ENCODE data around the gene NINL. TPM values are rescaled to one million over a fixed set of nuclear protein-coding genes. Genes with fewer than 3 reads are reported as not detected.

Gene NINL
- polyA plus RNA-seq, 1 donor (not counting 4 experiments of a cell fraction or from before 2014, with no cell fraction given) = 0.79 TPM

- Histone ChIP-seq H3K4me3 (ENCODE audit: control insufficient read depth in 2 of 3, extremely low read depth in 1 of 3, insufficient read depth in 2 of 3, low read depth in 1 of 3, low read length in 3 of 3) (no peak overlapping the region), H3K79me2 (ENCODE audit: control insufficient read depth, insufficient read depth, low read length) (no peaks in the 10 kb centered on the region), H3K27ac (ENCODE audit: control insufficient read depth, insufficient read depth, low read length) (no peak overlapping the region), H3K9ac (ENCODE audit: control insufficient read depth, extremely low read depth, insufficient read depth, low read length) (no peak overlapping the region), H3K27me3 (ENCODE audit: control insufficient read depth, extremely low read depth, insufficient read depth, low read length) (no peaks in the 10 kb centered on the region), H3K9me1 (ENCODE audit: control insufficient read depth, extremely low read depth, insufficient read depth, low read length) (no peaks in the 10 kb centered on the region), H3K9me3 (ENCODE audit: control insufficient read depth, low read depth, low read length) (no peaks in the 10 kb centered on the region), H3K36me3 (ENCODE audit: control insufficient read depth in 2 of 2, extremely low read depth in 1 of 2, insufficient read depth in 2 of 2, low read length in 2 of 2) (no peaks in the 10 kb centered on the region), H4K20me1 (ENCODE audit: control insufficient read depth, extremely low read depth, insufficient read depth, low read length) (no peaks in the 10 kb centered on the region), H3K4me2 (ENCODE audit: control insufficient read depth, extremely low read depth, insufficient read depth, low read depth, low read length) (no peak overlapping the region), H3K4me1 (ENCODE audit: control insufficient read depth, extremely low read depth, insufficient read depth, low read length) (peaks cover 41% of the 10 kb centered on the region), H2AFZ (ENCODE audit: control insufficient read depth, low read length) (no peak overlapping the region)
- DNase-seq (ENCODE audit: low read depth, low spot score) = no peak
- TF ChIP-seq CTCF (optimal IDR thresholded peaks at IDR 0.05 in 1 of 3, IDR thresholded peaks at IDR 0.05 in 1 of 3, conservative IDR thresholded peaks at IDR 0.05 in 1 of 3; ENCODE audit: extremely low read depth in 1 of 3, insufficient read depth in 2 of 3, low read length in 3 of 3) = no peak
- TF ChIP-seq EZH2 (IDR thresholded peaks at IDR 0.05; ENCODE audit: low read length) = no peak
- dilution Hi-C loops (cut with MboI; ENCODE audit: extremely low pct_ligation_motif_present, low sequenced_read_pairs) = no loop called here
- no peak for FAIRE-seq
These were observed 97.4 kb downstream of the NINL start for GRCh38 chr20:25487975-25488374.

- H3K4me3 ChIP-seq (ENCODE audit: control insufficient read depth in 2 of 3, extremely low read depth in 1 of 3, insufficient read depth in 2 of 3, low read depth in 1 of 3, low read length in 3 of 3) = no peak overlapping the region
- peaks cover 41% of the 10 kb centered on the region for H3K4me1 ChIP-seq (ENCODE audit: control insufficient read depth, extremely low read depth, insufficient read depth, low read length)
- H3K27me3 ChIP-seq (ENCODE audit: control insufficient read depth, extremely low read depth, insufficient read depth, low read length) = no peaks in the 10 kb centered on the region
- FAIRE-seq = peak; percentile 85
- no peaks in the 10 kb centered on the region for H3K79me2 ChIP-seq (ENCODE audit: control insufficient read depth, insufficient read depth, low read length)
- H4K20me1 ChIP-seq (ENCODE audit: control insufficient read depth, extremely low read depth, insufficient read depth, low read length) = no peaks in the 10 kb centered on the region
- no peak overlapping the region for H3K27ac ChIP-seq (ENCODE audit: control insufficient read depth, insufficient read depth, low read length)
- no peaks in the 10 kb centered on the region for H3K36me3 ChIP-seq (ENCODE audit: control insufficient read depth in 2 of 2, extremely low read depth in 1 of 2, insufficient read depth in 2 of 2, low read length in 2 of 2)
- no peaks in the 10 kb centered on the region for H3K9me1 ChIP-seq (ENCODE audit: control insufficient read depth, extremely low read depth, insufficient read depth, low read length)
- DNase-seq (ENCODE audit: low read depth, low spot score) = no peak
- H3K4me2 ChIP-seq (ENCODE audit: control insufficient read depth, extremely low read depth, insufficient read depth, low read depth, low read length) = peak overlapping the region; percentile 9
- H3K9me3 ChIP-seq (ENCODE audit: control insufficient read depth, low read depth, low read length) = no peaks in the 10 kb centered on the region
- dilution Hi-C loops (cut with MboI; ENCODE audit: extremely low pct_ligation_motif_present, low sequenced_read_pairs) = no loop called here
- no peak for TF ChIP-seq CTCF (optimal IDR thresholded peaks at IDR 0.05 in 1 of 3, IDR thresholded peaks at IDR 0.05 in 1 of 3, conservative IDR thresholded peaks at IDR 0.05 in 1 of 3; ENCODE audit: extremely low read depth in 1 of 3, insufficient read depth in 2 of 3, low read length in 3 of 3)
- no peak for TF ChIP-seq EZH2 (IDR thresholded peaks at IDR 0.05; ENCODE audit: low read length)
- no peak overlapping the region for H2AFZ ChIP-seq (ENCODE audit: control insufficient read depth, low read length)
- no peak overlapping the region for H3K9ac ChIP-seq (ENCODE audit: control insufficient read depth, extremely low read depth, insufficient read depth, low read length)
These were observed 98.0 kb downstream of the NINL start for GRCh38 chr20:25487306-25487705.
